ENCODE results near the gene HDAC8. TPM values are rescaled to one million over a fixed set of nuclear protein-coding genes. Genes with fewer than 3 reads are reported as not detected.

HDAC8 gene
- total RNA-seq, 2 experiments from 2014 or later = 5.8 to 6.8 TPM

DNA sequence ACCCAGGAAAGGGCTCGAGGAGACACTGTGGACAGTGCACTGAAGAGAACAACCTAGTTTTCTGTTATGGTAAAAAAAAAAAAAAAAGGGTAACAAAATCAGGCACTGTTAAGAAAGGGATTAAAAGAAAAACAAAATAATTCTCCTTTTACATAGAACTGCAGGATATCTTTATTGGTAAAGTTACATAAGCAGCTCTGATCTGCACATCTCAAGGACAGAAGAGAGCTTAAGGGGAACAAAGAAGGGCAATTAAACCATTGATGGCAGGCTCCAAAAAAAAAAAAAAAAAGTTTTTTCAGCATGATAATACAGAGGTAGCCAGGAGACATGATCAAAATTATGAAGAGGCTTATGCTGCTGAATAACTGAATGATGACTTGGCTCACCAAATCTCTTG, 85.0 kb downstream of the HDAC8 start:
- Mint-ChIP-seq H3K4me3 (no peak overlapping the region), H3K36me3 (ENCODE audit: low read depth) (peaks cover 61% of the 10 kb centered on the region), H3K4me1 (ENCODE audit: low read depth) (no peaks in the 10 kb centered on the region), H3K9me3 (no peaks in the 10 kb centered on the region), H3K27ac (no peak overlapping the region), H3K27me3 (no peaks in the 10 kb centered on the region)
- Histone ChIP-seq H3K4me1 (ENCODE audit: insufficient read depth, low read length) (no peaks in the 10 kb centered on the region), H3K36me3 (ENCODE audit: insufficient read depth, low read length) (peaks cover 11% of the 10 kb centered on the region), H3K9me3 (ENCODE audit: control insufficient read depth in 1 of 2, insufficient read depth in 1 of 2, low read length in 2 of 2) (no peaks in the 10 kb centered on the region), H3K27me3 (ENCODE audit: control insufficient read depth in 1 of 2, insufficient read depth in 2 of 2, low read length in 2 of 2) (no peaks in the 10 kb centered on the region), H3K27ac (ENCODE audit: low read depth in 1 of 2, low read length in 2 of 2) (no peak overlapping the region), H3K4me3 (ENCODE audit: low read length) (no peak overlapping the region)
- POLR2A ChIA-PET = no interaction called here
- CTCF ChIA-PET = interaction anchor here (0.7 kb wide), 1 partner anchor 145 kb away, joined by 4 read pairs; no protein-coding TSS in a partner anchor
- TF ChIP-seq, protein P1, sequence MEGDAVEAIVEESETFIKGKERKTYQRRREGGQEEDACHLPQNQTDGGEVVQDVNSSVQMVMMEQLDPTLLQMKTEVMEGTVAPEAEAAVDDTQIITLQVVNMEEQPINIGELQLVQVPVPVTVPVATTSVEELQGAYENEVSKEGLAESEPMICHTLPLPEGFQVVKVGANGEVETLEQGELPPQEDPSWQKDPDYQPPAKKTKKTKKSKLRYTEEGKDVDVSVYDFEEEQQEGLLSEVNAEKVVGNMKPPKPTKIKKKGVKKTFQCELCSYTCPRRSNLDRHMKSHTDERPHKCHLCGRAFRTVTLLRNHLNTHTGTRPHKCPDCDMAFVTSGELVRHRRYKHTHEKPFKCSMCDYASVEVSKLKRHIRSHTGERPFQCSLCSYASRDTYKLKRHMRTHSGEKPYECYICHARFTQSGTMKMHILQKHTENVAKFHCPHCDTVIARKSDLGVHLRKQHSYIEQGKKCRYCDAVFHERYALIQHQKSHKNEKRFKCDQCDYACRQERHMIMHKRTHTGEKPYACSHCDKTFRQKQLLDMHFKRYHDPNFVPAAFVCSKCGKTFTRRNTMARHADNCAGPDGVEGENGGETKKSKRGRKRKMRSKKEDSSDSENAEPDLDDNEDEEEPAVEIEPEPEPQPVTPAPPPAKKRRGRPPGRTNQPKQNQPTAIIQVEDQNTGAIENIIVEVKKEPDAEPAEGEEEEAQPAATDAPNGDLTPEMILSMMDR (IDR thresholded peaks at IDR 0.05) = no peak
- DNase-seq = no peak
- ATAC-seq (ENCODE audit: poor library complexity) = no peak
- intact Hi-C loops (cut with DNase I, micrococcal nuclease) = no loop called here

DNA sequence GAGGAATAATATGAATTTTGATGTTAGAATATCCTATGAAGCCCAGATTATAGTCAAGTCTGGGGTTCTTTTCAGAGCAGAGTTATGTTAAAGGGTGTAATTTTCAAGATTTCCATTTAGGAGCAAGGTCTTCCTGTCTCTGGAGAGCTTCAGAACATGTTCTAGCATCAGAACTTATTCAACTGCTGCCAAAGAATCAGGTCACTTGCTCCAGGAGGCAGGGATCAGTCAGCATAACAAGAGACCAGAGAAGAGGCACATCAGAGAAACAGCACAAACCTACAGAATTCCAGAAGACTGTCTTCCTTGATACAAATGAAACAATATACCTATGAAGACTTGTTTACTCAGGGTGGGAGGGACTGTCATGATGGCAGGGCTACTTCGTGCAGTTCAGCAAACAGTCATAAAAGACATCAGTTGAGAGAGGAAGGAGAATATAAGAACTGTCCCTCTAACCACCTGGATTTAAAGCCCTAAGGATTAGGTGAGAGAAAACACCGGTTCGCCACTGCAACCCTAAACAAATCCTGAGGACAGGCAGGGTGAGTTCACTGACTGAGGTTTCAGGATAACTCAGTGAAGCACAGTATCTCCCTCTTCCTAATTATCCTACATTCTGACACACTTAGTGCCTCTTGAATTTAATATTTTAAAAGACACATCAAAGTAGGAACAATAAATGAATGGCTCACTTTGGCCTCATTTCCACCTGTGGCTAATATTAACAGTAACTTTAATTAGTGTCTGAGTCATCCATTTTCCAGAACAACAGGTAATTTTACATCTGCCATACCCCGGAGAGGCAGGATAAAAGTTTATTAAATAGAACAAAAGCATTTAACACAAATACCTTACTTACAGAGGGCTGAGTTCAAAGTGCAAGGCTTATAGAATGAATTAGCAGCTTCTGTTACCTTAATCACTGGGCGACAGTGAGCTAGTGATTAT, 93.0 kb downstream of the HDAC8 start:
- no peaks in the 10 kb centered on the region for H3K4me1 Mint-ChIP-seq (ENCODE audit: low read depth)
- H3K4me3 ChIP-seq (ENCODE audit: low read length) = no peak overlapping the region
- peaks cover 6% of the 10 kb centered on the region for H3K36me3 ChIP-seq (ENCODE audit: insufficient read depth, low read length)
- no peaks in the 10 kb centered on the region for H3K9me3 ChIP-seq (ENCODE audit: control insufficient read depth in 1 of 2, insufficient read depth in 1 of 2, low read length in 2 of 2)
- peaks cover 36% of the 10 kb centered on the region for H3K36me3 Mint-ChIP-seq (ENCODE audit: low read depth)
- H3K27me3 Mint-ChIP-seq = no peaks in the 10 kb centered on the region
- H3K27me3 ChIP-seq (ENCODE audit: control insufficient read depth in 1 of 2, insufficient read depth in 2 of 2, low read length in 2 of 2) = no peaks in the 10 kb centered on the region
- no peak overlapping the region for H3K27ac Mint-ChIP-seq
- no peak for DNase-seq
- intact Hi-C loops (cut with DNase I, micrococcal nuclease) = no loop called here
- H3K4me1 ChIP-seq (ENCODE audit: insufficient read depth, low read length) = no peaks in the 10 kb centered on the region
- TF ChIP-seq, protein P1 (IDR thresholded peaks at IDR 0.05) = no peak
- no peak overlapping the region for H3K27ac ChIP-seq (ENCODE audit: low read depth in 1 of 2, low read length in 2 of 2)
- POLR2A ChIA-PET = no interaction called here
- no peak for ATAC-seq (ENCODE audit: poor library complexity)
- H3K4me3 Mint-ChIP-seq = no peak overlapping the region
- CTCF ChIA-PET = no interaction called here
- no peaks in the 10 kb centered on the region for H3K9me3 Mint-ChIP-seq

DNA sequence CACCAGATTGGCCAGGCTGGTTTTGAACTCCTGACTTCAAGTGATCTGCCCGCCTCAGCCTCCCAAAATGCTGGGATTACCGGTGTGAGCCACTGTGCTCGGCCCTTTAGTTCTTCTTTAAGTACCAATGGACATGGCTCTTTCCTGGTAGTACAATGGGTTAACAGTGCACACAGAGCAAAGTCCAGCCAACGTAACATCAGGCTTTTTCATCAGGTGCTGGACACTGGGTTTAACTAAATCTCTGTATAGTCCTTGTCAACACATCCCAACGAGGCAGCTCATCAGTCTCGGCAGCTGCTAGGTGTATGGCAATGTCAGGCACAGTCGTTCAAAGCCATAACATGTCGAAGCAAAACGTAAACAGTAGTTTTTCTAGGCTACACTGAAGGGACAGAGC, 93.8 kb downstream of the HDAC8 start:
- Histone ChIP-seq H3K9me3 (ENCODE audit: control insufficient read depth in 1 of 2, insufficient read depth in 1 of 2, low read length in 2 of 2) (no peaks in the 10 kb centered on the region), H3K4me3 (ENCODE audit: low read length) (no peak overlapping the region), H3K27ac (ENCODE audit: low read depth in 1 of 2, low read length in 2 of 2) (no peak overlapping the region), H3K27me3 (ENCODE audit: control insufficient read depth in 1 of 2, insufficient read depth in 2 of 2, low read length in 2 of 2) (no peaks in the 10 kb centered on the region), H3K36me3 (ENCODE audit: insufficient read depth, low read length) (peaks cover 9% of the 10 kb centered on the region), H3K4me1 (ENCODE audit: insufficient read depth, low read length) (no peaks in the 10 kb centered on the region)
- ATAC-seq (ENCODE audit: poor library complexity) (no peak), DNase-seq (no peak)
- Mint-ChIP-seq H3K36me3 (ENCODE audit: low read depth) (peaks cover 31% of the 10 kb centered on the region), H3K4me1 (ENCODE audit: low read depth) (no peaks in the 10 kb centered on the region), H3K27me3 (no peaks in the 10 kb centered on the region), H3K9me3 (no peaks in the 10 kb centered on the region), H3K4me3 (no peak overlapping the region), H3K27ac (no peak overlapping the region)
- POLR2A ChIA-PET = no interaction called here
- CTCF ChIA-PET = no interaction called here
- TF ChIP-seq, protein P1 (IDR thresholded peaks at IDR 0.05) = no peak
- intact Hi-C loops (cut with DNase I, micrococcal nuclease) = no loop called here

Measured in CD4-positive, alpha-beta T cell (primary cell).